KMS-11 (cell line): ENCODE measurements around the gene INPP4A.

Source experiments
- H2AFZ ChIP-seq: fragments of 200-600 bp; sonication (generic); 2 replicates; pipeline ENCODE4 v1.6.1; 2016; ENCODE audit warnings: antibody characterized with exemption, mixed run types, low read depth
- H3K27ac ChIP-seq: fragments of 200-600 bp; sonication (generic); 2 replicates; pipeline ENCODE4 v1.6.1; 2016; ENCODE audit warnings: mild to moderate bottlenecking, mixed run types
- H3K27me3 ChIP-seq: fragments of 200-600 bp; sonication (generic); 2 replicates; pipeline ENCODE4 v1.6.1; 2017; ENCODE audit warnings: mild to moderate bottlenecking, low read depth, mixed run types, moderate library complexity; ENCODE audit not compliant: insufficient read depth
- H3K36me3 ChIP-seq: fragments of 200-600 bp; sonication (generic); 2 replicates; pipeline ENCODE4 v1.6.1; 2017; ENCODE audit warnings: mild to moderate bottlenecking, mixed run types; ENCODE audit not compliant: insufficient read depth
- H3K4me1 ChIP-seq: fragments of 200-600 bp; sonication (generic); 2 replicates; pipeline ENCODE4 v1.6.1; 2016; ENCODE audit warnings: mild to moderate bottlenecking, low read depth, mixed run types; ENCODE audit not compliant: poor library complexity, severe bottlenecking
- H3K4me2 ChIP-seq: fragments of 200-600 bp; sonication (generic); 2 replicates; pipeline ENCODE4 v1.7.0; 2016; ENCODE audit warnings: mild to moderate bottlenecking, mixed run types
- H3K4me3 ChIP-seq: fragments of 200-600 bp; sonication (generic); IDR thresholded peaks from 2 replicates; pipeline ENCODE4 v1.6.1; 2017; ENCODE audit warnings: low read depth, low read length, mixed read lengths; ENCODE audit not compliant: insufficient read depth
- H3K79me2 ChIP-seq: fragments of 200-600 bp; sonication (generic); 2 replicates; pipeline ENCODE4 v1.6.1; 2016; ENCODE audit warnings: low read depth, mixed run types; ENCODE audit not compliant: insufficient read depth
- H3K9ac ChIP-seq: fragments of 200-600 bp; sonication (generic); 2 replicates; pipeline ENCODE4 v1.6.1; 2016; ENCODE audit warnings: mild to moderate bottlenecking, mixed run types
- H4K20me1 ChIP-seq: fragments of 200-600 bp; sonication (generic); 2 replicates; pipeline ENCODE4 v1.6.1; 2016; ENCODE audit warnings: mild to moderate bottlenecking, mixed run types; ENCODE audit not compliant: insufficient read depth
- CTCF ChIP-seq: fragments of 200-600 bp; sonication (generic); conservative IDR thresholded peaks from 2 replicates; pipeline ENCODE4 v1.6.1; 2017; ENCODE audit warnings: low read depth, mild to moderate bottlenecking, antibody characterized with exemption, low read length, moderate library complexity, mixed read lengths

INPP4A gene

GRCh38 chr2:98463988-98464771 is 19.5 kb downstream of the INPP4A start:
- Histone ChIP-seq H3K79me2 (peaks cover 50% of the 10 kb centered on the region), H3K4me3 (peak overlapping the region; percentile 17), H2AFZ (no peak overlapping the region), H3K4me2 (peak overlapping the region; percentile 94), H3K36me3 (no peaks in the 10 kb centered on the region), H3K27me3 (no peaks in the 10 kb centered on the region), H3K4me1 (peaks cover 99% of the 10 kb centered on the region), H3K9ac (peak overlapping the region; percentile 67), H3K27ac (peak overlapping the region; percentile 97), H4K20me1 (no peaks in the 10 kb centered on the region)
- no peak for TF ChIP-seq CTCF

- peak overlapping the region; percentile 94 for H3K4me2 ChIP-seq
- H3K27me3 ChIP-seq: no peaks in the 10 kb centered on the region
- H2AFZ ChIP-seq: no peak overlapping the region
- H3K9ac ChIP-seq: peak overlapping the region; percentile 67
- peaks cover 52% of the 10 kb centered on the region for H3K79me2 ChIP-seq
- no peaks in the 10 kb centered on the region for H4K20me1 ChIP-seq
- TF ChIP-seq CTCF: no peak
- peak overlapping the region; percentile 97 for H3K27ac ChIP-seq
- no peaks in the 10 kb centered on the region for H3K36me3 ChIP-seq
- peaks cover 99% of the 10 kb centered on the region for H3K4me1 ChIP-seq
- peak overlapping the region; percentile 17 for H3K4me3 ChIP-seq
Measured at GRCh38 chr2:98464772-98465310, 20.2 kb downstream of the INPP4A start.

GRCh38 chr2:98465456-98466226 is 21.0 kb downstream of the INPP4A start:
- H3K4me3 ChIP-seq: peak overlapping the region; percentile 41
- H3K36me3 ChIP-seq: no peaks in the 10 kb centered on the region
- H2AFZ ChIP-seq: no peak overlapping the region
- H4K20me1 ChIP-seq: no peaks in the 10 kb centered on the region
- H3K9ac ChIP-seq: peak overlapping the region; percentile 67
- H3K27ac ChIP-seq: peak overlapping the region; percentile 97
- no peaks in the 10 kb centered on the region for H3K27me3 ChIP-seq
- peaks cover 60% of the 10 kb centered on the region for H3K79me2 ChIP-seq
- TF ChIP-seq CTCF: no peak
- peak overlapping the region; percentile 94 for H3K4me2 ChIP-seq
- H3K4me1 ChIP-seq: peaks cover 99% of the 10 kb centered on the region

GRCh38 chr2:98467082-98467536 is 22.5 kb downstream of the INPP4A start:
- peak overlapping the region; percentile 67; the same call in 1 of the 2 replicates for H3K9ac ChIP-seq
- H3K27ac ChIP-seq: peak overlapping the region; percentile 97
- H3K4me2 ChIP-seq: peak overlapping the region; percentile 94
- H4K20me1 ChIP-seq: no peaks in the 10 kb centered on the region
- no peak overlapping the region for H3K4me3 ChIP-seq
- H3K79me2 ChIP-seq: peaks cover 63% of the 10 kb centered on the region
- no peaks in the 10 kb centered on the region for H3K36me3 ChIP-seq
- H3K27me3 ChIP-seq: no peaks in the 10 kb centered on the region
- no peak for TF ChIP-seq CTCF
- peaks cover 99% of the 10 kb centered on the region for H3K4me1 ChIP-seq
- no peak overlapping the region for H2AFZ ChIP-seq
